HG02763 (cell line): ENCODE measurements around the gene STAC3.
A peak's percentile ranks its signal among the peaks of the same experiment; 100 is the strongest.
"Not testable (repeated sequence)": the region's sequence is repeated elsewhere in the genome, so short reads cannot be mapped to it uniquely, and the experiment has no call there.

Experiments
- ATAC-seq: cut with Tn5 transposase; IDR thresholded peaks from one replicate; pipeline ENCODE4 v1.9.1; 2021; ENCODE audit warnings: mild to moderate bottlenecking, moderate library complexity; ENCODE audit not compliant: unreplicated experiment

The STAC3 gene

DNA sequence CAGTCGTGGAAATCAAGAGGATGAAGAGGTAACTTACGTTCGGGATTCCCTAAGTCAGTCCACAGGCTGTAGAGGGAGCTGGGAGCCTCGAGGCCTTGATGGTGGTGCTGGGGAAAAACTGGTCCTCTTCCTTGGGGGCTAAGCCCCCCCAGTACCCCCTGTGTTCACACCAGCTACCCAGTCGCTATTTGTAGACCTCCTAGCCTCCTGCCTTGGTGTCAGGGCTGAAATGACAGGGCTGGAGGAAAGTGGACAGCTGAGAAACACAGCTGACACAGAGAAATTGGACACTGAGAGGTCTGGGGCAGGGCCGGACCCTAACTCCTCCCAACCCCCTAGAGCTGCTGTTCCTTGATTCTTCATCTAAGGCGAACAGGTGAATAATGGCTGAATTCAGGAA is at the start of gene STAC3:
Gene STAC3 (minus strand): TSS at position 232 of the 400 bp plus-strand sequence. CDS start 1,551 bp downstream, outside the sequence.
- ATAC-seq, result no peak

DNA sequence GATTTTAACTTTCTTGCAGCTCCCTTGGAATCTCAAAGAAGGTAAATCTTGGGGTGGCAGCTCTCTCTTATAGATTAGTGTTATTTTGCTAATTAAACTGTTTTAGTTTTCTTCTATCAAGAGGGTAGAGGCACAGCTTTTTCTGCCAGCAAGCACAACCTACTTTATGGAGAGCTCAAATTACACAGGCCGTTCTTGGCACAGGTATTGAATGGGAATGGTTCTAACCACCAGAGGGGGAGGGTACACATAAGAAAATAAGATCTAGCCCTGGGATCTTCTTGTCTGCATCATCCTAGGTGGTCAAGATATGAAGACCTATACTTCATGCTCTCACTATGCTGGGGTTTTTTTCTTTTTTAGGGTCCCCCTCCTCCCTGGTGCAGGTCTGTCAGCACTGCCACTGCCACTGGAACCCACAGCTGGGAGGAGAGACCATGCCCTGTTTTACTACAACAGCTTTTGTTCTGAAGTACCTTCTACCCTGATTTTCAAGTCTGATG is 48.6 kb upstream of the STAC3 start:
- no peak for ATAC-seq

DNA sequence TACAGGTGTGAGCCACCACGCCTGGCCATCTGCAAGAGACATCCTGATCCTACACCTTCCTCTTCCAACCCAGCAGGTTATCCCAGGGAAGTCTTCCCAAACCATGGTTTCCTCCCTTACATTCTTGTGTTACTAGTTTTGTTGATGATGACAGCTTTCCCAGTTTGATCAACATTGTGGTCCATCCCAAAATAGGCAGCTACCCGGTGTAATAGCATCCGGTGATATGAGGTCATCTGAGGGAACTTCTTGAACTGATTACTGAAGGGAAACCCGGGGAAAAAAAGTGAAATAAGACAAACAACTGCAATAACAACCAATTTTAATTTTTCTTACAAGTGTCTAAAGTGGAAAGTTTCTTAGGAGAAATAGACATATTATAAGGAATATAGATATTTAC is 45.3 kb upstream of the STAC3 start:
- no peak for ATAC-seq

- not testable (repeated sequence) for ATAC-seq
These were observed 31.1 kb upstream of the STAC3 start for GRCh38 chr12:57282073-57282472.

DNA sequence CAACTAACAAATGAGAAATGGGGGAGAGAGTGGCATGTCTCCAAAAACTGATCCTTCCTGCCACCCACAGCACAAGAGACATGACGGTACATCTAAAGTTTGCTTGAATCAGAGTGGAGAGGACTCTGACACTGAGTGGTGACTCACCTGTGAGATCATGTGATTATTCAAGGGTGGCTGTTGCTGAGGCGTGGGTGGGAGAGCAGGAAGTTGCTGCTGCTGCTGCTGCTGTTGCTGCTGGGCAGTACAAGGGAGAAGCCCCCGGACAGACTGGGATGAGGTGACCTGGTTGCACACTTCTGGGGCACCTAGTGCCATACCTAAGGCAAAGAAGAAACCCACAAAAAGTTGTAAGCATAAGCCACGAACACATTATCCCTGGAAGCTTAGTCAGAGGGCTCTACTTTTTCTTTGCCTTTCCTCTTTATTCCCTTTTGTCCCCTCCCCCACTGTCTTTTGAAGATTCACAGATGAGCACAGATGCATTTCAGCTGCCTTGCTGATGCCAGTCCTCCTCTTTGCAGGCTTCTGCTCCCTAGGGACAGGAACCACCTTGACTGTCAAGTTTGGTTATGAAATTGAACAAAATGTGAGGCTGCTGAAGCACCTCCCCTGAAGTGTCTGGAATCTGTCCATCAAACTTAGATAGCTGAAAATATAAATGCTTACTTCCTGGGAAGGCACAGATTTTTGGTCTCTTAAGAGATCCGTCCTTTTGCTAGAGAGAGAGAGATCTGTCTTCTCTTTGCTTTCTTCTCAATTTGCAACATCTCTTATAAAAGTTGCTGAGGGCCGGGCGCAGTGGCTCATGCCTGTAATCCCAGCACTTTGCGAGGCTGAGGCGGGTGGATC is 29.4 kb upstream of the STAC3 start:
- peak; percentile 84 for ATAC-seq

DNA sequence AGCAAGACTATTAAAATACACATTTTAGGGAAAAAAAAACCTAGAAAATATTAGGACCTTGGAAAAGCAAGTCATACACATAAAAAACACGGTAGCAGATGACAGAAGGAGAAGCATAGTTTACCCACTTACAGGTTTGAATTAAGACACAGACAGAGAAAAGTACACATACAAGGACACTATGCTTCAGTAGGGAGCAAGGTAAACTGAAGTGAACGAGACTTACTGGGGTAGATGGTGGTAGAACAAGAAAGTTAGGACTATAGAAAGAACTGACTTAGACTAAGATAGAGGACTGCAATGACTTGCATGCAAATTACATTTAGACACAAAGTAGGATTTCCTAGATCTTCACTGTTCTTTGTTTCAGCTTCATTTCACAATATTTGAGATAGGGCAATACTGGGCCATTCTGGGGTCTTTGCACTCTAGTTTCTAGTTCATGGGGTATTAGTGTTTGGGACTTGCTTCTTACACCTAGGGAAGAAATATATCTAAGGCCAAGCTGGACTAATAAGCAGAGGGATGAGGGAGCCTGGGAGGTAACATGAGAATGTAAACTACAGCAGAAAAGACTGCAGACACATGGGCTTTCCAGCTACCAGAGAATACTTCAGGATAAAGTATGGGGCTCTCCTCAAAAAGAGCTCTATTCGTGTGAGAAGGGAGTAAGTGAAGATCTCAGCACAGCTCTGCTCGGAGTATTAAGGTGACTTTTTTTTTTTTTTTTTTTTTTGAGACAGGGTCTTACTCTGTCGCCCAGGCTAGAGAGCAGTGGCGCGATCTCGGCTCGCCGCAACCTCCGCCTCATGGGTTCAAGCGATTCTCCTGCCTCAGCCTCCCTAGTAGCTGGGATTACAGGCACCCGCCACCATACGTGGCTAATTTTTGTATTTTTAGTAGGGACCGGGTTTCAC is 27.7 kb upstream of the STAC3 start:
- no peak for ATAC-seq

GRCh38 chr12:57276935-57277563 is 26.1 kb upstream of the STAC3 start:
- ATAC-seq, result no peak

DNA sequence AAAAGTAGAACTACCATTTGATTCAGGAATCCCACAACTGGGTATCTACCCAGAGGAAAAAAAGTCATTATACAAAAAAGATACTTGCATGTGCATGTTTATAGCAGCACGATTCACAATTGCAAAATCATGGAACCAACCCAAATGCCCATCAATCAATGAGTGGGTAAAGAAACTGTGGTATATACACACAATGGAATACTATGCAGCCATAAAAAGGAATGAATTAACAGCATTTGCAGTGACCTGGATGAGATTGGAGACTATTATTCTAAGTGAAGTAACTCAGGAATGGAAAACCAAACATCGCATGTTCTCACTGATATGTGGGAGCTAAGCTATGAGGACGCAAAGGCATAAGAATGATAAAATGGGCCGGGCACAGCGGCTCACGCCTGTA is 25.2 kb upstream of the STAC3 start:
- not testable (repeated sequence) for ATAC-seq

- no peak for ATAC-seq
These were observed 22.5 kb upstream of the STAC3 start for GRCh38 chr12:57273516-57273915.

- no peak for ATAC-seq
These were observed 21.6 kb upstream of the STAC3 start for GRCh38 chr12:57272337-57273151.

DNA sequence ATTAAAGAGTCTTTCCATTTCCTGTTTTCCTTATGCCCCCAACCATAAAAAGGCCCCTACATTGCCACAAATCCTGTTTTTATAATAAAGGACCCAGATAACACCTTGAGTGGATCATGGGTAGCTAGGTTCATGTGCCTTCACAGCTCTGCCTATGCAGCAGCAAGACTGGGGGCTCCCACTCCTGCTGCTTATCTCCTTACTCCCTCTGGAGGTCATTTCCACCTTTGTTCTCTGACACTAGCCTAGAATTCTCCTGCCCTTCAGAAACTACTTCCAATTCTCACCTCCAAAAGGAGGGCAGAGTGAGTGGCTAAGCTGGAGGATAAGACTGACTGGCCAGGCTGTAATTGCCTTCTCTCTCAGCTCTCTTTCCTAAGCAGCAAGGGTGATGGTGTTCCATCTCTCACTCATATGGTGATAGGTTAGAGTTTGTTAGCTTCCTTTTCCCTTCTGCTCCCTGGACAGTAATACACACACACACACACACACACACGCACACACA is 20.0 kb upstream of the STAC3 start:
- no peak for ATAC-seq

- no peak for ATAC-seq
These were observed 17.3 kb upstream of the STAC3 start for GRCh38 chr12:57268264-57268663.

GRCh38 chr12:57266681-57267080 is 15.7 kb upstream of the STAC3 start:
- no peak for ATAC-seq

- ATAC-seq, result no peak
These were observed 12.1 kb upstream of the STAC3 start for GRCh38 chr12:57263096-57263495.

DNA sequence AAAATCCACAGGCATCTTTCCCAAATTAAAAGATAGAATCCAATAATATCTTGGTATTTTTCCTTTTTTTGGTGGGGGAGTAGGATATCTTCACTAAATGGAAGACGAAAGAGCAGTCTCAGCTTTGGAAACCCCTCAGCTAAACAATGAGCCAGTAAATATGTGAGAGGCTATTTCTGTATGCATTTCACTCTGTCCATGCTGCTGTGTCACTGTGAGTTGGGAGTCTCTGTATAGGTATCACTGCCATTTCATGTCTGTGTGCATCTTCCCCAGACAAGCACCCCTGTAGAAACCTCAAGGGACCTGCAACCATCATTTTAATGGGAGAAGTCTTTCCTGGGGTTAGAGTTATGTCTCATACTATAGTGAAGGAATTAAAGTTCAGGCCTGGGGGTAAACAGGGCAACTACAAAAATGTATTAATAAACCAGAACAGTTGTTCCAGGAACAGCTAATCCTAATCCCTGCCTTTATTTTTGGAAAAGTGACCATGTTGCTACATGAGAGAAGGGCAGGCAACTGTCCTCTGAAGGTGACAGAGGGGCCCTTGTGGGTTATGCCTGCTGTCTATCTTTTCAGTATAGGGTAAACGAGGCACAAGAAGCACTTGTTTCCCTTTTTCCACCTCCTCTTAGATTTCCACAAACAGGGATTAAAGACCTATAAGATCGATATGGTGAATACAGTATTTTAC is 11.3 kb upstream of the STAC3 start:
- no peak for ATAC-seq

- ATAC-seq, result no peak
These were observed 10.5 kb upstream of the STAC3 start for GRCh38 chr12:57261428-57261865.

- no peak for ATAC-seq
These were observed 9.4 kb upstream of the STAC3 start for GRCh38 chr12:57260366-57260765.

- ATAC-seq, result no peak
These were observed 8.3 kb upstream of the STAC3 start for GRCh38 chr12:57258977-57259970.
